ENCODE measurements around the gene CD2AP. TPM values are rescaled to one million over a fixed set of nuclear protein-coding genes. Genes with fewer than 3 reads are reported as not detected.
"Not testable (repeated sequence)": the region's sequence is repeated elsewhere in the genome, so short reads cannot be mapped to it uniquely, and the experiment has no call there.

The CD2AP gene
- total RNA-seq, 1 donor from 2014 or later = 68.8 TPM

GRCh38 chr6:47556459-47556858, 78.9 kb downstream of the CD2AP start:
- H3K4me1 Mint-ChIP-seq (ENCODE audit: low read depth, unreplicated experiment); H3K4me1 ChIP-seq (ENCODE audit: insufficient read depth, low read length); FAIRE-seq; H3K9me3 ChIP-seq (ENCODE audit: insufficient read depth, low read depth, low read length); DNase-seq (ENCODE audit: low read depth); H3K27me3 Mint-ChIP-seq (ENCODE audit: low read depth, unreplicated experiment); H3K4me3 ChIP-seq (ENCODE audit: insufficient read depth, low read depth, low read length); H3K36me3 Mint-ChIP-seq (ENCODE audit: low read depth, unreplicated experiment); H2AFZ ChIP-seq (ENCODE audit: low read depth, low read length); H3K9me3 Mint-ChIP-seq (ENCODE audit: unreplicated experiment); H3K27ac Mint-ChIP-seq (ENCODE audit: unreplicated experiment); H3K4me3 Mint-ChIP-seq (ENCODE audit: unreplicated experiment); H3K36me3 ChIP-seq (ENCODE audit: insufficient read depth, low read length); H3K27ac ChIP-seq (ENCODE audit: low read depth, low read length); H3K27me3 ChIP-seq (ENCODE audit: insufficient read depth, low read length); H3K9ac ChIP-seq (ENCODE audit: low read length); H3K4me2 ChIP-seq (ENCODE audit: low read length): not testable (repeated sequence)
- H4K20me1 ChIP-seq (ENCODE audit: insufficient read depth, low read length) = peaks cover 23% of the 10 kb centered on the region
- H3K79me2 ChIP-seq (ENCODE audit: insufficient read depth, low read length) = peaks cover 42% of the 10 kb centered on the region

GRCh38 chr6:47563162-47563561, 85.6 kb downstream of the CD2AP start:
- Histone ChIP-seq H3K36me3 (ENCODE audit: insufficient read depth, low read length) (peaks cover 3% of the 10 kb centered on the region), H3K4me3 (ENCODE audit: insufficient read depth, low read depth, low read length) (no peak overlapping the region), H3K4me1 (ENCODE audit: insufficient read depth, low read length) (no peaks in the 10 kb centered on the region), H3K9me3 (ENCODE audit: insufficient read depth, low read depth, low read length) (no peaks in the 10 kb centered on the region), H3K27ac (ENCODE audit: low read depth, low read length) (no peak overlapping the region), H2AFZ (ENCODE audit: low read depth, low read length) (no peak overlapping the region), H3K9ac (ENCODE audit: low read length) (no peak overlapping the region), H3K4me2 (ENCODE audit: low read length) (no peak overlapping the region), H3K79me2 (ENCODE audit: insufficient read depth, low read length) (peaks cover 56% of the 10 kb centered on the region), H4K20me1 (ENCODE audit: insufficient read depth, low read length) (peaks cover 45% of the 10 kb centered on the region), H3K27me3 (ENCODE audit: insufficient read depth, low read length) (no peaks in the 10 kb centered on the region)
- FAIRE-seq = no peak
- TF ChIP-seq CTCF (IDR thresholded peaks at IDR 0.05; ENCODE audit: insufficient read depth, low read depth, low read length) (no peak), EZH2 (IDR thresholded peaks at IDR 0.05; ENCODE audit: insufficient read depth, low read length) (no peak)
- H3K27me3 Mint-ChIP-seq (ENCODE audit: low read depth, unreplicated experiment) = no peaks in the 10 kb centered on the region
- H3K4me3 Mint-ChIP-seq (ENCODE audit: unreplicated experiment) = no peak overlapping the region
- no peaks in the 10 kb centered on the region for H3K9me3 Mint-ChIP-seq (ENCODE audit: unreplicated experiment)
- H3K4me1 Mint-ChIP-seq (ENCODE audit: low read depth, unreplicated experiment) = no peaks in the 10 kb centered on the region
- no peak overlapping the region for H3K27ac Mint-ChIP-seq (ENCODE audit: unreplicated experiment)
- H3K36me3 Mint-ChIP-seq (ENCODE audit: low read depth, unreplicated experiment) = peaks cover 5% of the 10 kb centered on the region
- no peak for DNase-seq (ENCODE audit: low read depth)

- not testable (repeated sequence) for H3K9ac ChIP-seq (ENCODE audit: low read length); FAIRE-seq; H2AFZ ChIP-seq (ENCODE audit: low read depth, low read length); H3K4me1 ChIP-seq (ENCODE audit: insufficient read depth, low read length); DNase-seq (ENCODE audit: low read depth); H3K9me3 Mint-ChIP-seq (ENCODE audit: unreplicated experiment); H3K4me3 Mint-ChIP-seq (ENCODE audit: unreplicated experiment); H3K4me2 ChIP-seq (ENCODE audit: low read length); H3K36me3 ChIP-seq (ENCODE audit: insufficient read depth, low read length); H3K27ac Mint-ChIP-seq (ENCODE audit: unreplicated experiment); H3K36me3 Mint-ChIP-seq (ENCODE audit: low read depth, unreplicated experiment); H3K27ac ChIP-seq (ENCODE audit: low read depth, low read length); H3K27me3 ChIP-seq (ENCODE audit: insufficient read depth, low read length); H3K27me3 Mint-ChIP-seq (ENCODE audit: low read depth, unreplicated experiment); H3K9me3 ChIP-seq (ENCODE audit: insufficient read depth, low read depth, low read length); H3K4me3 ChIP-seq (ENCODE audit: insufficient read depth, low read depth, low read length); H3K4me1 Mint-ChIP-seq (ENCODE audit: low read depth, unreplicated experiment)
- Histone ChIP-seq H4K20me1 (ENCODE audit: insufficient read depth, low read length) (peaks cover 47% of the 10 kb centered on the region), H3K79me2 (ENCODE audit: insufficient read depth, low read length) (peaks cover 47% of the 10 kb centered on the region)
Measured at GRCh38 chr6:47566602-47567001, 89.0 kb downstream of the CD2AP start.

- Histone ChIP-seq H2AFZ (ENCODE audit: low read depth, low read length) (no peak overlapping the region), H3K79me2 (ENCODE audit: insufficient read depth, low read length) (peaks cover 54% of the 10 kb centered on the region), H3K27me3 (ENCODE audit: insufficient read depth, low read length) (no peaks in the 10 kb centered on the region), H3K36me3 (ENCODE audit: insufficient read depth, low read length) (peaks cover under 1% of the 10 kb centered on the region), H3K27ac (ENCODE audit: low read depth, low read length) (no peak overlapping the region), H3K4me3 (ENCODE audit: insufficient read depth, low read depth, low read length) (no peak overlapping the region), H3K9ac (ENCODE audit: low read length) (no peak overlapping the region), H3K9me3 (ENCODE audit: insufficient read depth, low read depth, low read length) (no peaks in the 10 kb centered on the region), H4K20me1 (ENCODE audit: insufficient read depth, low read length) (peaks cover 54% of the 10 kb centered on the region), H3K4me2 (ENCODE audit: low read length) (no peak overlapping the region), H3K4me1 (ENCODE audit: insufficient read depth, low read length) (no peaks in the 10 kb centered on the region)
- Mint-ChIP-seq H3K36me3 (ENCODE audit: low read depth, unreplicated experiment) (peaks cover 2% of the 10 kb centered on the region), H3K4me1 (ENCODE audit: low read depth, unreplicated experiment) (peaks cover 11% of the 10 kb centered on the region), H3K4me3 (ENCODE audit: unreplicated experiment) (no peak overlapping the region), H3K27me3 (ENCODE audit: low read depth, unreplicated experiment) (no peaks in the 10 kb centered on the region), H3K27ac (ENCODE audit: unreplicated experiment) (no peak overlapping the region), H3K9me3 (ENCODE audit: unreplicated experiment) (no peaks in the 10 kb centered on the region)
- no peak for TF ChIP-seq CTCF (IDR thresholded peaks at IDR 0.05; ENCODE audit: insufficient read depth, low read depth, low read length)
- TF ChIP-seq EZH2 (IDR thresholded peaks at IDR 0.05; ENCODE audit: insufficient read depth, low read length) = no peak
- FAIRE-seq = no peak
- DNase-seq (ENCODE audit: low read depth) = no peak
Measured at GRCh38 chr6:47567586-47567985, 90.0 kb downstream of the CD2AP start.
